OCI-LY3 (cell line): Measurements from ENCODE around the gene IGSF11.

Experiments
- H2AFZ ChIP-seq: fragments of 200-600, 300-600 bp; shearing (Covaris generic); 2 replicates; pipeline ENCODE4 v1.6.0; 2014; ENCODE audit warnings: antibody characterized with exemption, low read depth, low read length
- H3K27ac ChIP-seq: fragments of 200-600, 300-600 bp; sonication (generic); 2 replicates; pipeline ENCODE4 v1.5.1; 2014; ENCODE audit warnings: mild to moderate bottlenecking, low read length, moderate library complexity, mixed read lengths
- H3K27me3 ChIP-seq: fragments of 200-600, 300-600 bp; sonication (generic); 2 replicates; pipeline ENCODE4 v1.6.1; 2014; ENCODE audit warnings: low read depth, low read length, mixed read lengths
- H3K36me3 ChIP-seq: fragments of 200-600, 300-600 bp; sonication (generic); replicated peaks from 2 replicates; pipeline ENCODE3; 2014; ENCODE audit warnings: low read depth, low read length, mixed read lengths
- H3K4me1 ChIP-seq: fragments of 300-600, 200-600 bp; sonication (generic); 2 replicates; pipeline ENCODE4 v1.6.1; 2014; ENCODE audit warnings: low read length, mixed read lengths
- H3K4me2 ChIP-seq: fragments of 200-600, 300-600 bp; sonication (generic); 2 replicates; pipeline ENCODE4 v1.6.1; 2014; ENCODE audit warnings: low read length, mixed read lengths
- H3K4me3 ChIP-seq: fragments of 300-600, 200-600 bp; sonication (generic); 2 replicates; pipeline ENCODE4 v1.5.1; 2014; ENCODE audit warnings: antibody characterized with exemption, mild to moderate bottlenecking, low read length, moderate library complexity
- H3K79me2 ChIP-seq: fragments of 300-600, 200-600 bp; shearing (Covaris generic); 2 replicates; pipeline ENCODE4 v1.6.1; 2014; ENCODE audit warnings: mild to moderate bottlenecking, low read length, mixed read lengths
- H3K9ac ChIP-seq: fragments of 300-600, 200-600 bp; shearing (Covaris generic); 2 replicates; pipeline ENCODE4 v1.6.0; 2014; ENCODE audit warnings: mild to moderate bottlenecking, low read length, moderate library complexity
- H3K9me3 ChIP-seq: fragments of 200-600, 300-600 bp; shearing (Covaris generic); 2 replicates; pipeline ENCODE4 v1.6.1; 2014; ENCODE audit warnings: low read length, mixed read lengths; ENCODE audit not compliant: insufficient read depth
- H4K20me1 ChIP-seq: fragments of 200-600, 300-600 bp; sonication (generic); 2 replicates; pipeline ENCODE4 v1.6.1; 2016; ENCODE audit warnings: low read length, mixed read lengths; ENCODE audit not compliant: insufficient read depth
- CTCF ChIP-seq: fragments of 200-600, 300-600 bp; sonication (generic); IDR thresholded peaks from 2 replicates; pipeline ENCODE4 v1.5.1; 2014; ENCODE audit warnings: antibody characterized with exemption, low read length, low read depth
- EZH2phosphoT487 ChIP-seq: fragments of 200-600 bp; shearing (Covaris generic); IDR thresholded peaks from 2 replicates; pipeline ENCODE4 v1.6.1; 2018; ENCODE audit warnings: antibody characterized with exemption, mixed run types, low read depth

IGSF11 gene

GRCh38 chr3:118927449-118927848, 107.2 kb downstream of the IGSF11 start:
- no peak overlapping the region for H3K4me3 ChIP-seq
- no peak overlapping the region for H3K9ac ChIP-seq
- no peaks in the 10 kb centered on the region for H3K4me1 ChIP-seq
- no peaks in the 10 kb centered on the region for H3K9me3 ChIP-seq
- H3K36me3 ChIP-seq: no peaks in the 10 kb centered on the region
- no peak overlapping the region for H3K27ac ChIP-seq
- H3K4me2 ChIP-seq: no peak overlapping the region
- H4K20me1 ChIP-seq: no peaks in the 10 kb centered on the region
- TF ChIP-seq CTCF (no peak), EZH2phosphoT487 (no peak)
- no peaks in the 10 kb centered on the region for H3K79me2 ChIP-seq
- 0 out of 2 replicates have a peak, but pooled peaks cover 2% of the 10 kb centered on the region for H3K27me3 ChIP-seq
- no peak overlapping the region for H2AFZ ChIP-seq

DNA sequence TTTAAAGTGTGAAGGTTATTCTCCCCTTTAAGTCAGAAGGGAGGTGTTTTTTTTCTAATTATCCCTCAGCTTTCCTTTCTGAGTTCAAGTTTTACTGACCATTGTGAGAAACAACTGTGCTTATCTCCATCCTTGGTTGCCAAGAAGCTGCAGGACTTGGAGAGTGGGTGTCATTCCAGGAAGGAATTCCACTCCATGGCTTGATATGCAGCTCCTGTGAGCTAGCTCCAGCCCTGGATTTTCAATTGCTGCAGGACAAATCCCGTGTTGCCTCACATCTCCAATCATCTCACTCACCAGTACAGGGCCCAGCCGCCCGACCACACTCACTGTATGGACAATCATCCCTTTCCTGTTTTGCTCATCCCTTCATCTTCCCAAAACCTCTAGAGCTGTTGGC, 122.5 kb downstream of the IGSF11 start:
- Histone ChIP-seq H3K36me3 (no peaks in the 10 kb centered on the region), H3K4me1 (no peaks in the 10 kb centered on the region), H3K9ac (no peak overlapping the region), H3K79me2 (no peaks in the 10 kb centered on the region), H4K20me1 (no peaks in the 10 kb centered on the region), H3K9me3 (no peaks in the 10 kb centered on the region), H3K4me2 (no peak overlapping the region), H2AFZ (no peak overlapping the region), H3K27ac (no peak overlapping the region), H3K27me3 (no peaks in the 10 kb centered on the region), H3K4me3 (no peak overlapping the region)
- TF ChIP-seq EZH2phosphoT487: no peak
- TF ChIP-seq CTCF: no peak

DNA sequence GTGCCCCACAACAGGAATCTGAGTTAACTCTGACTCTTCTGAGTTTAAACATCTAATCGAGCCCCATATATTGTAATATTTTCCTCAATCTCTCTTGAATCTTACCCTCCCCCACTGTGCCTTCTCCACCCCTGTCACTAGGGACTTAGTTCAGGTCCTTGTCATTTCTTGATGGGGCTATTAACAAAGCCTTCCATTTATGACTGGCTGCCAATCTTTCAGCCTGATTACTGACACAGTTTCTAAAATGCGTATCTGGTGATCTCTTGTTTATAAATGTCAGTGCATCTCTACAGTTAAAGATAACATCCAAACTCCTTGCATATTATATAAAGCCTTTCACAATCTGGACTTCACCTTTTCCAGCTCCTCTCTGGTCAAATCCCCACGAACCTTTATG, 124.3 kb downstream of the IGSF11 start:
- H3K9ac ChIP-seq: no peak overlapping the region
- H3K4me2 ChIP-seq: no peak overlapping the region
- no peak for TF ChIP-seq EZH2phosphoT487
- no peak for TF ChIP-seq CTCF
- no peak overlapping the region for H3K4me3 ChIP-seq
- H4K20me1 ChIP-seq: no peaks in the 10 kb centered on the region
- no peaks in the 10 kb centered on the region for H3K4me1 ChIP-seq
- no peaks in the 10 kb centered on the region for H3K79me2 ChIP-seq
- H3K27me3 ChIP-seq: no peaks in the 10 kb centered on the region
- no peaks in the 10 kb centered on the region for H3K36me3 ChIP-seq
- H3K27ac ChIP-seq: no peak overlapping the region
- H2AFZ ChIP-seq: no peak overlapping the region
- H3K9me3 ChIP-seq: no peaks in the 10 kb centered on the region

DNA sequence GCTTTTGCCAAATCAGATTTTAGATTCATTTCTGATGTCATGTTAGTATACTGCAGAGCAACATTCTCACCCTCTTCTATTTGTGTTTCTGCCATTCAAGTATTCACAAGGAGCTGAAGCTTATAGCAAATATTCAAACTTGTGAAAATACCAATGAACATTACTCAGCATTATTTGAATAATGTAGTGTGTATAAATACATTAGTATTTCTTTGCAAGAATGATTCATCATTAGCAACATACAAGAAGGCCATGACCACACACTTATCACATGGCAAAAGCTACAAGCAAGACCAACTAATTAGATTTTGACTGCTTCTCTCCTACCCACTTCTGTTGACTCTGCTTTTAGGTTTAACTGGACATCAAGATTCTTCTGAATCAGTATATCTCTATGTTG, 124.9 kb downstream of the IGSF11 start:
- Histone ChIP-seq H3K4me3 (no peak overlapping the region), H3K27me3 (no peaks in the 10 kb centered on the region), H4K20me1 (no peaks in the 10 kb centered on the region), H3K9ac (no peak overlapping the region), H3K79me2 (no peaks in the 10 kb centered on the region), H3K27ac (no peak overlapping the region), H3K4me1 (no peaks in the 10 kb centered on the region), H3K4me2 (no peak overlapping the region), H3K36me3 (no peaks in the 10 kb centered on the region), H2AFZ (no peak overlapping the region), H3K9me3 (no peaks in the 10 kb centered on the region)
- TF ChIP-seq EZH2phosphoT487 (no peak), CTCF (no peak)
